ENCODE results near the gene MAML2.
A peak's percentile ranks its signal among the peaks of the same experiment; 100 is the strongest.

MAML2 gene

GRCh38 chr11:96063886-96064285 is 279.1 kb downstream of the MAML2 start:
- Histone ChIP-seq H3K27ac (ENCODE audit: low read depth, low read length, severe bottlenecking) (no peak overlapping the region), H3K4me1 (ENCODE audit: control insufficient read depth, insufficient read depth, low read length, poor library complexity, severe bottlenecking) (peaks cover 14% of the 10 kb centered on the region), H3K9me3 (ENCODE audit: control insufficient read depth, low read length) (no peaks in the 10 kb centered on the region), H3K4me3 (ENCODE audit: extremely low read depth, insufficient read depth, low read length, poor library complexity, severe bottlenecking) (no peak overlapping the region), H3K36me3 (ENCODE audit: control insufficient read depth, insufficient read depth, low read length) (peaks cover 4% of the 10 kb centered on the region)
- 100% methylated on average over 1 of the region's 2 CpGs; no CpG with 5 or more reads in 1 of the 2 experiments for WGBS, 2 experiments (ENCODE audit: insufficient coverage in 2 of 2)

GRCh38 chr11:96063053-96063452 is 279.9 kb downstream of the MAML2 start:
- no peak overlapping the region for H3K4me3 ChIP-seq (ENCODE audit: extremely low read depth, insufficient read depth, low read length, poor library complexity, severe bottlenecking)
- H3K27ac ChIP-seq (ENCODE audit: low read depth, low read length, severe bottlenecking), result no peak overlapping the region
- peaks cover 14% of the 10 kb centered on the region for H3K4me1 ChIP-seq (ENCODE audit: control insufficient read depth, insufficient read depth, low read length, poor library complexity, severe bottlenecking)
- WGBS, 2 experiments (ENCODE audit: insufficient coverage in 2 of 2), result 95 to 100% methylated on average over 2 of the region's 2 CpGs
- no peaks in the 10 kb centered on the region for H3K9me3 ChIP-seq (ENCODE audit: control insufficient read depth, low read length)
- peaks cover 4% of the 10 kb centered on the region for H3K36me3 ChIP-seq (ENCODE audit: control insufficient read depth, insufficient read depth, low read length)

- Histone ChIP-seq H3K9me3 (ENCODE audit: control insufficient read depth, low read length) (no peaks in the 10 kb centered on the region), H3K4me1 (ENCODE audit: control insufficient read depth, insufficient read depth, low read length, poor library complexity, severe bottlenecking) (peaks cover 18% of the 10 kb centered on the region), H3K4me3 (ENCODE audit: extremely low read depth, insufficient read depth, low read length, poor library complexity, severe bottlenecking) (no peak overlapping the region), H3K27ac (ENCODE audit: low read depth, low read length, severe bottlenecking) (no peak overlapping the region), H3K36me3 (ENCODE audit: control insufficient read depth, insufficient read depth, low read length) (peaks cover 4% of the 10 kb centered on the region)
Measured at GRCh38 chr11:96062134-96062533, 280.9 kb downstream of the MAML2 start.

GRCh38 chr11:96061730-96062129 is 281.3 kb downstream of the MAML2 start:
- Histone ChIP-seq H3K36me3 (ENCODE audit: control insufficient read depth, insufficient read depth, low read length) (peaks cover 4% of the 10 kb centered on the region), H3K27ac (ENCODE audit: low read depth, low read length, severe bottlenecking) (no peak overlapping the region), H3K9me3 (ENCODE audit: control insufficient read depth, low read length) (no peaks in the 10 kb centered on the region), H3K4me3 (ENCODE audit: extremely low read depth, insufficient read depth, low read length, poor library complexity, severe bottlenecking) (no peak overlapping the region), H3K4me1 (ENCODE audit: control insufficient read depth, insufficient read depth, low read length, poor library complexity, severe bottlenecking) (peaks cover 22% of the 10 kb centered on the region)
- no CpG with 5 or more reads among the region's 3 CpGs for WGBS, 2 experiments (ENCODE audit: insufficient coverage in 2 of 2)

- Histone ChIP-seq H3K27ac (ENCODE audit: low read depth, low read length, severe bottlenecking) (no peak overlapping the region), H3K4me3 (ENCODE audit: extremely low read depth, insufficient read depth, low read length, poor library complexity, severe bottlenecking) (no peak overlapping the region), H3K9me3 (ENCODE audit: control insufficient read depth, low read length) (no peaks in the 10 kb centered on the region), H3K4me1 (ENCODE audit: control insufficient read depth, insufficient read depth, low read length, poor library complexity, severe bottlenecking) (peaks cover 28% of the 10 kb centered on the region), H3K36me3 (ENCODE audit: control insufficient read depth, insufficient read depth, low read length) (peaks cover 4% of the 10 kb centered on the region)
- WGBS, 2 experiments (ENCODE audit: insufficient coverage in 2 of 2), result no CpG with 5 or more reads among the region's 2 CpGs
Measured at GRCh38 chr11:96061069-96061468, 281.9 kb downstream of the MAML2 start.

- no peak overlapping the region for H3K27ac ChIP-seq (ENCODE audit: low read depth, low read length, severe bottlenecking)
- H3K36me3 ChIP-seq (ENCODE audit: control insufficient read depth, insufficient read depth, low read length), result no peaks in the 10 kb centered on the region
- 95 to 100% methylated on average over 2 of the region's 2 CpGs for WGBS, 2 experiments (ENCODE audit: insufficient coverage in 2 of 2)
- H3K4me1 ChIP-seq (ENCODE audit: control insufficient read depth, insufficient read depth, low read length, poor library complexity, severe bottlenecking), result peaks cover 54% of the 10 kb centered on the region
- no peaks in the 10 kb centered on the region for H3K9me3 ChIP-seq (ENCODE audit: control insufficient read depth, low read length)
- no peak overlapping the region for H3K4me3 ChIP-seq (ENCODE audit: extremely low read depth, insufficient read depth, low read length, poor library complexity, severe bottlenecking)
Measured at GRCh38 chr11:96057502-96057901, 285.5 kb downstream of the MAML2 start.

GRCh38 chr11:96056576-96056975 is 286.4 kb downstream of the MAML2 start:
- Histone ChIP-seq H3K36me3 (ENCODE audit: control insufficient read depth, insufficient read depth, low read length) (peaks cover 5% of the 10 kb centered on the region), H3K9me3 (ENCODE audit: control insufficient read depth, low read length) (no peaks in the 10 kb centered on the region), H3K27ac (ENCODE audit: low read depth, low read length, severe bottlenecking) (peak overlapping the region; percentile 74), H3K4me1 (ENCODE audit: control insufficient read depth, insufficient read depth, low read length, poor library complexity, severe bottlenecking) (peaks cover 47% of the 10 kb centered on the region), H3K4me3 (ENCODE audit: extremely low read depth, insufficient read depth, low read length, poor library complexity, severe bottlenecking) (no peak overlapping the region)
- 100% methylated on average over 1 of the region's 2 CpGs; no CpG with 5 or more reads in 1 of the 2 experiments for WGBS, 2 experiments (ENCODE audit: insufficient coverage in 2 of 2)

GRCh38 chr11:96055706-96056387 is 287.1 kb downstream of the MAML2 start:
- Histone ChIP-seq H3K27ac (ENCODE audit: low read depth, low read length, severe bottlenecking) (peak overlapping the region; percentile 74), H3K9me3 (ENCODE audit: control insufficient read depth, low read length) (no peaks in the 10 kb centered on the region), H3K4me1 (ENCODE audit: control insufficient read depth, insufficient read depth, low read length, poor library complexity, severe bottlenecking) (peaks cover 47% of the 10 kb centered on the region), H3K36me3 (ENCODE audit: control insufficient read depth, insufficient read depth, low read length) (peaks cover 5% of the 10 kb centered on the region), H3K4me3 (ENCODE audit: extremely low read depth, insufficient read depth, low read length, poor library complexity, severe bottlenecking) (no peak overlapping the region)
- WGBS, 2 experiments (ENCODE audit: insufficient coverage in 2 of 2), result no CpG with 5 or more reads among the region's 3 CpGs

GRCh38 chr11:96054870-96055705 is 287.9 kb downstream of the MAML2 start:
- H3K9me3 ChIP-seq (ENCODE audit: control insufficient read depth, low read length), result no peaks in the 10 kb centered on the region
- WGBS, 2 experiments (ENCODE audit: insufficient coverage in 2 of 2), result 83% methylated on average over 1 of the region's 2 CpGs; no CpG with 5 or more reads in 1 of the 2 experiments
- H3K4me3 ChIP-seq (ENCODE audit: extremely low read depth, insufficient read depth, low read length, poor library complexity, severe bottlenecking), result no peak overlapping the region
- H3K27ac ChIP-seq (ENCODE audit: low read depth, low read length, severe bottlenecking), result peak overlapping the region; percentile 74
- H3K4me1 ChIP-seq (ENCODE audit: control insufficient read depth, insufficient read depth, low read length, poor library complexity, severe bottlenecking), result peaks cover 52% of the 10 kb centered on the region
- peaks cover 5% of the 10 kb centered on the region for H3K36me3 ChIP-seq (ENCODE audit: control insufficient read depth, insufficient read depth, low read length)

- peaks cover 5% of the 10 kb centered on the region for H3K36me3 ChIP-seq (ENCODE audit: control insufficient read depth, insufficient read depth, low read length)
- H3K9me3 ChIP-seq (ENCODE audit: control insufficient read depth, low read length), result no peaks in the 10 kb centered on the region
- no peak overlapping the region for H3K4me3 ChIP-seq (ENCODE audit: extremely low read depth, insufficient read depth, low read length, poor library complexity, severe bottlenecking)
- WGBS, 2 experiments (ENCODE audit: insufficient coverage in 2 of 2), result no CpG with 5 or more reads among the region's 2 CpGs
- H3K27ac ChIP-seq (ENCODE audit: low read depth, low read length, severe bottlenecking), result peak overlapping the region; percentile 55
- H3K4me1 ChIP-seq (ENCODE audit: control insufficient read depth, insufficient read depth, low read length, poor library complexity, severe bottlenecking), result peaks cover 52% of the 10 kb centered on the region
Measured at GRCh38 chr11:96052921-96053651, 289.9 kb downstream of the MAML2 start.

Measured in mesodermal cell (in vitro differentiated cells).